Measurements from ENCODE around the gene ORMDL2.
"Not testable (repeated sequence)": the region's sequence is repeated elsewhere in the genome, so short reads cannot be mapped to it uniquely, and the experiment has no call there.

Gene ORMDL2

DNA sequence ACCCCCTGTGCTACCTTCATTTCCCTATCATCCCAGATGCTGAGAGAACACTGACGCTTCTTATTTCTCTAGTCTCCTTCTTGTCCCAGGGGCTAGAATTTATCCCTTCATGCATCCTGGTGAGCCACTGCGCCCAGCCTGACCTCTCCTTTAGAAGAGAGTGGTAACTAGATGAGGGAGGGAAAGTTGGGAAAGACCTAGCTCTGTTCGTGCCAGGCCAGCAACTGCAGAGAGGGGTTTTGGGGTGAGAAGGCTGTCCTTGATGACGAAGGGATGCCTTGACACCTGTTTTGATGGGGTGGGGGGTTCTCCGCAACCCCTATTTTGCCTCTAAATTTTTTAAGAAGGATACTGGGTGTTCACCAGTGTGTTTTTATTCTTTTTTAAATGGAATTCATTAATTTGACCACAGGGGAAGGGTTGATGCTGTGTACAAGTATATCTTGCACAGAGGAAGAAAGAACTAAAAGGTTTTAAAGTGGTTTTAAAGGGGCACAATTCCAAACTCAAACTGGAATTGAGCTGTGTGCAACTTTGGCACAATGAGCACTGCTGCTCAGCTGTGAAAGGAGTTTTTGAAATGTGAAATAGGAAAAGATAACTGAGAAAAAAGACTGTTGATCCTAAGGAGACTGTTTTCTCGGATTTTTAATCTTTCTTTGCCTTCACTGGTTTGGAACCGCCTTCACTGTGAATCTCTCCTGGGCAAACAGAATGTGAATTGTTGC lies 31.9 kb downstream of the ORMDL2 start:
- H3K36me3 ChIP-seq (replicated peaks), result no peaks in the 10 kb centered on the region
- DNase-seq (ENCODE audit: low spot score in 2 of 2), result no peak
- H3K4me1 ChIP-seq, result no peaks in the 10 kb centered on the region
- peaks cover 12% of the 10 kb centered on the region; the same call in 1 of the 2 replicates for H3K27me3 ChIP-seq (ENCODE audit: low read depth)
- in situ Hi-C loops (cut with MboI; ENCODE audit: low sequenced_read_pairs), result no loop called here
- no peaks in the 10 kb centered on the region for H3K9me3 ChIP-seq
- H3K4me3 ChIP-seq, result no peak overlapping the region

- Histone ChIP-seq H3K9me3 (no peaks in the 10 kb centered on the region), H3K27me3 (ENCODE audit: low read depth) (peaks cover 12% of the 10 kb centered on the region; the same call in 1 of the 2 replicates), H3K4me1 (no peaks in the 10 kb centered on the region), H3K36me3 (replicated peaks) (no peaks in the 10 kb centered on the region), H3K4me3 (no peak overlapping the region)
- in situ Hi-C loops (cut with MboI; ENCODE audit: low sequenced_read_pairs), result no loop called here
- DNase-seq (ENCODE audit: low spot score in 2 of 2), result no peak
Observed at GRCh38 chr12:55850401-55850800, 32.6 kb downstream of the ORMDL2 start.

DNA sequence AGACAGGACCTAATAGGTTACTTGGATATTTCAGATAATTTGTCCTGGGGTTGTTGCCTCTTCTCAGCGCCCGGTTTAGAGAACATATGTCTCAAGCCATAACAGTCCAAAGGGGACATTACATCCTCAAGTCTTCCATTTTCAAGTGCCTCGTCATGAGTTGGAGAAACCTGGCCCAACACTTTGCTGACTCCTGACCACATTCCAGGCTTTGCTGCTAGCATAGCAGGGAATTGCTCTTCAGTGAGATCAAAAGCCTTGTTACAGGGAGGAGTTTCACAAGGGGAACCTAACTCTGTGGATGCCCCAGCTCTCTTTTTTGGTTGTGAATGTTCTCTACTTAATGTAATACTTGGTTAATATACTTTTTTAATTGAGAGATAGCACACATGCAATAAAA lies 33.1 kb downstream of the ORMDL2 start:
- in situ Hi-C loops (cut with MboI; ENCODE audit: low sequenced_read_pairs), result no loop called here
- H3K9me3 ChIP-seq, result no peaks in the 10 kb centered on the region
- DNase-seq (ENCODE audit: low spot score in 2 of 2), result no peak
- peaks cover 12% of the 10 kb centered on the region; the same call in 1 of the 2 replicates for H3K27me3 ChIP-seq (ENCODE audit: low read depth)
- H3K36me3 ChIP-seq (replicated peaks), result no peaks in the 10 kb centered on the region
- no peak overlapping the region for H3K4me3 ChIP-seq
- H3K4me1 ChIP-seq, result no peaks in the 10 kb centered on the region

GRCh38 chr12:55852740-55853139 lies 34.9 kb downstream of the ORMDL2 start:
- in situ Hi-C loops (cut with MboI; ENCODE audit: low sequenced_read_pairs), result no loop called here
- H3K4me3 ChIP-seq, result no peak overlapping the region
- no peak for DNase-seq (ENCODE audit: low spot score in 2 of 2)
- peaks cover 7% of the 10 kb centered on the region; the same call in 1 of the 2 replicates for H3K27me3 ChIP-seq (ENCODE audit: low read depth)
- H3K9me3 ChIP-seq, result no peaks in the 10 kb centered on the region
- H3K36me3 ChIP-seq (replicated peaks), result no peaks in the 10 kb centered on the region
- H3K4me1 ChIP-seq, result no peaks in the 10 kb centered on the region

- in situ Hi-C loops (cut with MboI; ENCODE audit: low sequenced_read_pairs), result no loop called here
Observed at GRCh38 chr12:55861396-55861795, 43.6 kb downstream of the ORMDL2 start.

DNA sequence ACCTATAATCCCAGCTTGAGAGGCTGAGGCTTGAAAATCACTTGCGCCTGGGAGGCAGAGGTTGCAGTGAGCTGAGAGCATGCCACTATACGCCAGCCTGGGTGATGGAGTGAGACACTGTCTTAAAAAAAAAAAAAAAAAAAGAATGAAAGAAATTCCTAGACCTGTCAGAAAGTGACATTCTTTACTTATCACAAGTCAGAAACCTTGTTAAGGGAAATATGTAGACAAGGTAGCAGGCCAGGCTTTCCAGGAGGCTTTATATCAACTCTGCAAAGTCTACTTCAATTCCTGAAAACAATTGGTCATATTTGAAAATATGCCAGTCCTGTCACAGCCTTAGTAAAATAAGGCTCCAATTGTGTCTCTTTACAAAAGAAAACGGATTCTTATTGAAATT lies 44.0 kb downstream of the ORMDL2 start:
- no peak for DNase-seq (ENCODE audit: low spot score in 2 of 2)
- in situ Hi-C loops (cut with MboI; ENCODE audit: low sequenced_read_pairs), result no loop called here
- no peaks in the 10 kb centered on the region for H3K27me3 ChIP-seq (ENCODE audit: low read depth)
- 0 out of 2 replicates have a peak, but pooled peaks cover 2% of the 10 kb centered on the region for H3K9me3 ChIP-seq
- no peaks in the 10 kb centered on the region for H3K36me3 ChIP-seq (replicated peaks)
- no peaks in the 10 kb centered on the region for H3K4me1 ChIP-seq
- no peak overlapping the region for H3K4me3 ChIP-seq

More at GRCh38 chr12:55861396-55861795, 43.6 kb downstream of the ORMDL2 start:
- DNase-seq (ENCODE audit: low spot score in 2 of 2), result no peak
- Histone ChIP-seq H3K9me3 (0 out of 2 replicates have a peak, but pooled peaks cover 2% of the 10 kb centered on the region), H3K4me1 (no peaks in the 10 kb centered on the region), H3K4me3 (no peak overlapping the region), H3K27me3 (ENCODE audit: low read depth) (no peaks in the 10 kb centered on the region), H3K36me3 (replicated peaks) (no peaks in the 10 kb centered on the region)

- no peaks in the 10 kb centered on the region for H3K4me1 ChIP-seq
Observed at GRCh38 chr12:55862286-55862685, 44.4 kb downstream of the ORMDL2 start.

DNA sequence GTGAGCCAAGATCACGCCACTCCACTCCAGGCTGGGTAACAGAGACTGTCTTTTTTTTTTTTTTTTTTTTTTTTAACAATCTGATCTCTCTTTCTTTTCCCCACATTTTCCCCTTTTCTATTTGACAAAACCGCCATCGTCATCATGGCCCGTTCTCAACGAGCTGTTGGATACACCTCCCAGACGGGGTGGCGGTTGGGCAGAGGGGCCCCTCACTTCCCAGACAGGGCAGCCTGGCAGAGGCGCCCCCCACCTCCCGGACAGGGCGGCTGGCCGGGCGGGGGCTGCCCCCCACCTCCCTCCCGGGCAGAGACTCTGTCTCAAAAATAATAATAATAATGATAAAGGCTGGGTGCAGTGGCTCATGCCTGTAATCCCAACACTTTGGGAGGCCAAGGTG lies 45.1 kb downstream of the ORMDL2 start:
- H3K4me3 ChIP-seq; DNase-seq (ENCODE audit: low spot score in 2 of 2); H3K27me3 ChIP-seq (ENCODE audit: low read depth); H3K36me3 ChIP-seq (replicated peaks); H3K9me3 ChIP-seq; H3K4me1 ChIP-seq; in situ Hi-C loops (cut with MboI; ENCODE audit: low sequenced_read_pairs): not testable (repeated sequence)

More at GRCh38 chr12:55862286-55862685, 44.4 kb downstream of the ORMDL2 start:
- no peak for DNase-seq (ENCODE audit: low spot score in 2 of 2)
- H3K27me3 ChIP-seq (ENCODE audit: low read depth), result no peaks in the 10 kb centered on the region
- in situ Hi-C loops (cut with MboI; ENCODE audit: low sequenced_read_pairs), result no loop called here
- H3K9me3 ChIP-seq, result 0 out of 2 replicates have a peak, but pooled peaks cover 2% of the 10 kb centered on the region
- no peak overlapping the region for H3K4me3 ChIP-seq
- H3K36me3 ChIP-seq (replicated peaks), result no peaks in the 10 kb centered on the region

- Histone ChIP-seq H3K9me3 (0 out of 2 replicates have a peak, but pooled peaks cover 2% of the 10 kb centered on the region), H3K36me3 (replicated peaks) (no peaks in the 10 kb centered on the region), H3K4me1 (no peaks in the 10 kb centered on the region), H3K4me3 (no peak overlapping the region), H3K27me3 (ENCODE audit: low read depth) (no peaks in the 10 kb centered on the region)
- no peak for DNase-seq (ENCODE audit: low spot score in 2 of 2)
- in situ Hi-C loops (cut with MboI; ENCODE audit: low sequenced_read_pairs), result no loop called here
Observed at GRCh38 chr12:55865327-55865726, 47.5 kb downstream of the ORMDL2 start.

GRCh38 chr12:55866454-55867004 lies 48.7 kb downstream of the ORMDL2 start:
- H3K4me3 ChIP-seq; H3K27me3 ChIP-seq (ENCODE audit: low read depth); H3K4me1 ChIP-seq; DNase-seq (ENCODE audit: low spot score in 2 of 2); H3K9me3 ChIP-seq; H3K36me3 ChIP-seq (replicated peaks); in situ Hi-C loops (cut with MboI; ENCODE audit: low sequenced_read_pairs): not testable (repeated sequence)

Measured in HAP-1 (cell line).